ENCODE measurements around the gene DACH1.

DNA sequence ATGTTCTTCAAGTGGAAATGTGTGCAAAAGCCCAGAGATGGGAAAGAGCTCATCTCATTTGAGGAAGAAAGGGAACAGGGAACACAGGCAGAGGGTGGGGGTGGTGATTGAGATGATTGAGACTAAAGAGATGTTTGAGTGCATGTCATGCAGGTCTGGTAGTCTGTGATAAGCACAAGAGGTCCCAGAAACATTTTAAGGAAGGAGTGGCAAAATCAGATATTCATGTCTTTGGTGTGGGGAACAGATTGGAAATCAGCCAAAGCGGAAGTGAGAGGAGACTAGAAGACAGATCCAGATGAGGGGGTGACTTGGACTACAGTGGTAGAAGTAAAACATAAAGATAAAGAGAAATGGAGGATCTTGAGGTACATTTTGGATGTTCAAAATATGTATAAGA is 39.4 kb upstream of the DACH1 start:
- TF ChIP-seq CTCF (conservative IDR thresholded peaks at IDR 0.05; ENCODE audit: low read depth, low read length): no peak
- TF ChIP-seq EZH2 (IDR thresholded peaks at IDR 0.05; ENCODE audit: borderline replicate concordance, low read depth, low read length, poor library complexity, severe bottlenecking): no peak
